Measurements from ENCODE around the gene SNX1.

DNA sequence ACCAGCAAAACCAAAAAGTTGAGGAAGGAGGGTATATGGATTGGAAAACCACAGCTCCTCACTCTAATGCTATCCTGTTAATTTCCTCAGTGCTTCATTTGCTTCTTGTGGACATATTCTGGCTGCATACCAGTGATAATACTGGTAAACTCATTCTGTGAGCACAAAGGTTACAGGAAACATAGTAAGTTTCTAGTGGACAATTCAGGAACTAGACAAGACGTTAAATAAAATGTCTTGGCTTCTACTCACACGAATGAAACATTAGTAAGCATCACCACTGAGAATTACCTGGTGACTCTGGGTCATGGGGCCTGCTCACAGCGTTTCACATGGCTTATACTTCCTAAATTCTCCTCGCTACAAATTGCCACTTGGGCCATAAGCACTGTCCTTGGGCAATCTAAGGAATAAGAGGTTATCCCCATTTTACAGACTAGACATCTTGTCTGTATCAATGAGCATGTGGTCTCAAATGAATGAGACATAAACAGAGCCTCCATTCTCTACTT is 87.1 kb downstream of the SNX1 start:
- no peak for TF ChIP-seq CTCF (IDR thresholded peaks at IDR 0.05)
- TF ChIP-seq POLR2A (IDR thresholded peaks at IDR 0.05), result no peak
